Retinal pigment epithelial cell (primary cell): ENCODE measurements around the gene EHBP1.

Experiments used
- DNase-seq: peaks from one replicate; pipeline ENCODE4 v3.0.0-alpha.2; 2010; ENCODE audit warnings: low read depth
- H3K4me3 ChIP-seq: 2 replicates; pipeline ENCODE4 v1.5.1; 2011; ENCODE audit warnings: mild to moderate bottlenecking, low read length, control low read depth, moderate library complexity
- TF ChIP-seq, protein P1 (sequence below): conservative IDR thresholded peaks from 2 replicates; pipeline ENCODE4 v1.5.1; 2011; ENCODE audit warnings: low read depth, low read length, control low read depth, inconsistent platforms

Gene EHBP1

DNA sequence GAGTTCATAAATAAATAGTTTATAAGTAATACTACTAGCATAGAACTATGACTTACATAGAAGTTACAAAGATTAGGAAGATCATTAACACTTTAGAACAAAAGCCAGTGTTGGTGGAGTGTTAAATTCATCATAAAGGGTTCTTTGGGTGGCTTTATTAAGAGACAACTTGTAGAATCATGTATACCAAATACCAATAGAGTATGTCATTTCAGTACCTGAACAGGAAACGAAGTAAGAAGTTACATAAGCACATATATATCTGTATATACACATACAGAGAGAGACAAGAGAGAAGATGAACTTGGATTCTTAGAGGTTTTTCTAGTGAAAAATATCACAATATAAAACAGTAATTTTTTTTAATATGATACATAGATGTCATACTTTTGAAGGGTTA lies 262.7 kb downstream of the EHBP1 start:
- TF ChIP-seq, protein P1, sequence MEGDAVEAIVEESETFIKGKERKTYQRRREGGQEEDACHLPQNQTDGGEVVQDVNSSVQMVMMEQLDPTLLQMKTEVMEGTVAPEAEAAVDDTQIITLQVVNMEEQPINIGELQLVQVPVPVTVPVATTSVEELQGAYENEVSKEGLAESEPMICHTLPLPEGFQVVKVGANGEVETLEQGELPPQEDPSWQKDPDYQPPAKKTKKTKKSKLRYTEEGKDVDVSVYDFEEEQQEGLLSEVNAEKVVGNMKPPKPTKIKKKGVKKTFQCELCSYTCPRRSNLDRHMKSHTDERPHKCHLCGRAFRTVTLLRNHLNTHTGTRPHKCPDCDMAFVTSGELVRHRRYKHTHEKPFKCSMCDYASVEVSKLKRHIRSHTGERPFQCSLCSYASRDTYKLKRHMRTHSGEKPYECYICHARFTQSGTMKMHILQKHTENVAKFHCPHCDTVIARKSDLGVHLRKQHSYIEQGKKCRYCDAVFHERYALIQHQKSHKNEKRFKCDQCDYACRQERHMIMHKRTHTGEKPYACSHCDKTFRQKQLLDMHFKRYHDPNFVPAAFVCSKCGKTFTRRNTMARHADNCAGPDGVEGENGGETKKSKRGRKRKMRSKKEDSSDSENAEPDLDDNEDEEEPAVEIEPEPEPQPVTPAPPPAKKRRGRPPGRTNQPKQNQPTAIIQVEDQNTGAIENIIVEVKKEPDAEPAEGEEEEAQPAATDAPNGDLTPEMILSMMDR, result no peak
- DNase-seq, result no peak
- no peak overlapping the region for H3K4me3 ChIP-seq

DNA sequence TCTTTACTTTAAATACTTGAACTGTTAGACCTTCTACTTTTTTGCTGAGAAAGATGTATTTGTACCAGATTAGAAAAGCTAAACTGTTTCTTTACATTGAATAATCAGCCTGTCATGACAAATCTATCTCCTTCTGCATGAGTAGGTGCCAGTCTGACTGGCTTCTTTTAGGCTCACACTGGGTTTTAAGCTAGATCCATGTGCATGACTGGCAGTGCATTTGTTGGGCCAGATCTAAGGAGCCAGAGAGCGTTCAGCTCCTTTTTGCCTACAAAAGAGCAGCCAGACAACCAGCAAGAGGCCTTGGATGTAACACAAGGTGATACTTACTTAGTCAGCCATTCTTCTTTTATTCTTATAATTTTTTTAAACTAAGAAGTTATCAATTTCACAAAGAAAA lies 263.2 kb downstream of the EHBP1 start:
- DNase-seq, result peak; percentile 73
- TF ChIP-seq, protein P1, result no peak
- H3K4me3 ChIP-seq, result no peak overlapping the region

DNA sequence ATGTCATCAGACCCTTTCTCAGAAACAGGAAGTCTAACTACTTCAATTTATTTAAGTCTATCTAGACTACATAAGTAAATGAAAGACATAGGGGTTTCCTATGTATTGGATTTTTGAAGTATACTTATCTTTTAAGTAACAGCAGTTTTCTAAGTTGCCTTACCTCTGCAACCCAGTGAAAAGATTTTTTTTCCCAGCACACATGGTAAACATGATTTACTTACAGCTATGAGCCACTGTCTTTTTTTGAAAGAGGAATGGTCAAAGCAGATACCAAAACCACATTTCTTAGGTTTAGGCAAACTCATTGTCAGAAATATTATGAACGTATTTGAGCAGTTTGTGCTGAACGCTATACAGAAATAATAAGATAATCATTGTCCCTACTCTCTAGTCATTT lies 266.4 kb downstream of the EHBP1 start:
- no peak for DNase-seq
- H3K4me3 ChIP-seq, result no peak overlapping the region
- TF ChIP-seq, protein P1, result no peak

DNA sequence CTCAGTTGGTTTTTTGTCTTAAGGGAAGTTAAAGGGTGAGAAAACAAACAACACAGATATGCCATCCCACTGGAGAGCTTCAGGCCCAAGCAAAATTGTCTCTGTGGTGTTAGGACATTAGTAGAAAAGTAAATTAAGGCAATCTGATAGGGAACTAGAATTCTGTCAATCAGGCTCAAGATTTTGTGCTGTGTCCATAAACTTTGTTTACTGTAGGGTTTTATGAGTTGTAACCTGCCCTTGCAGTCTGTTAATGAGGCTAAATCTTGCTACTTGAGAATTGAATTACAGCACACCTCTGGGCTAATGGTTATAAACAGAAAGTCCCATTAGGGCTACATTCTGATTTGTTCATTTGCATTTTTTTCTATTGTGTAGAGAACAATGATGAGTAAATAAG lies 267.1 kb downstream of the EHBP1 start:
- no peak overlapping the region for H3K4me3 ChIP-seq
- TF ChIP-seq, protein P1, result no peak
- DNase-seq, result no peak

DNA sequence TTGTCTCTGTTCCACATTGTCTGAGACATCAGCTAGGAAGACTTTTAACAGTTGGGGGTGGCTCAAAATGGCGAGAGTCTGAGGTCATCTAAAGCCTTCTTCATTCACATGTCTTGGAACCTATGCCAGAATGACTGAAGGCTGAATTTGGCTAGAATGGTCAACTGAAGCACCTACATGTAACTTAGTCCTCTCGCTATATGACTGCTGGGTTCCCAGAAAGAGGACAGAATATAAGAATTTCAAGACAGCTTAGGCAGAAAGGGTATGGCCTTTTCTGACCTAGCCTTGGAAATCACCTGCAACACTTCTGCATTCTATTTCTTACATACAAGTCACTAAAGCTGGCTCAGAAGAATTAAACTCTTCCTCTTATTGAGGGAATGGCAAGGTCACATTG lies 269.5 kb downstream of the EHBP1 start:
- TF ChIP-seq, protein P1, result no peak
- no peak overlapping the region for H3K4me3 ChIP-seq

DNA sequence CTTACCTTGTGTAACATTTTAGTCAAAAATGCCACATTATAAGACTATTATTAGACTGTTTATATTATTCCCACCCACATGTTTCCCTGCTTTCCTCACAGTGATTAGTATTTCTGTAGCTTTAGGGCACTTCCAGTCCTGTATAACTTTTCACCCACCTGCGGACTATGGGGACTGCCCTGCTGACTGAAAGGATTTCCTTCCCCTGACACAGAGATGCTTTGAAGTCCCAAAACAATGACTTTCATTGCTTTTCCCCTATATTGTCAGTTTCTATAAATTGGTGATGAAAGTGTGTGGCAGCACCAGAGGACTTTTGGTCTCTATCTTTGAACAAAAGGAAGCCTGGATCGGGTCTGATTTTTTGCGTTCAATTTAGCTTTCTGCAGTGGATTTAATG lies 286.1 kb downstream of the EHBP1 start:
- TF ChIP-seq, protein P1, result no peak
- no peak for DNase-seq
- no peak overlapping the region for H3K4me3 ChIP-seq

More for the DNA sequence above, 269.5 kb downstream of the EHBP1 start:
- no peak for DNase-seq

DNA sequence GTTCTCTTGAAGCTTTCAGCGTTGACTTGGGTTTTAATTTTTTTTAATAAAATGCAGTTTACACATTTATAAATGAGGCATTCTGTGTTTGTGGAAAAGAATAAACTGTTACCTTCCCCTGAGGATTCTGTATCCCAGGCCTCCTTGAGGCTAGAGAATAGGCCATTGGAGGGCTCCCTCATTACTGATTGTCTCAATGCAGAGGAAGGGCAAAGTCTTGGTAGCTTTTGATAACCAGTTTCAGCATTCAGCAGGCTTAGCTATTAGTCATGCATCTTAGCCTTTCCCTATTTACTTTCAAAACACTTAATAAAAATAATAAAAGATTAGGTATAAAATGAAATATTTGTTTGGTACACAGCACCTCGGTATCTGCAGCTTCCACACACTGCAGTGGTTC lies 287.0 kb downstream of the EHBP1 start:
- H3K4me3 ChIP-seq, result no peak overlapping the region
- DNase-seq, result no peak
- TF ChIP-seq, protein P1, result no peak
